IMR-90 (cell line): Measurements from ENCODE around the gene PYGO2. TPM values are rescaled to one million over a fixed set of nuclear protein-coding genes. Genes with fewer than 3 reads are reported as not detected.
A peak's percentile ranks its signal among the peaks of the same experiment; 100 is the strongest.

Experiments used
- ATAC-seq: fragments of 200-7000 bp; cut with Tn5 transposase; 2 replicates; pipeline ENCODE4 v1.9.1; 2020; ENCODE audit warnings: low read depth, mild to moderate bottlenecking, moderate library complexity
- BruUV-seq: library from RNA; stranded (reverse); fragments of 400-500 nt; replicated peaks from 2 replicates; lab custom pipeline; 2021; lab: Mats Ljungman, UMichigan
- CTCF ChIA-PET: fragments of 300-600 bp; formaldehyde crosslinking; extraction: SDS; loops from one replicate; lab custom pipeline; 2021; ENCODE audit warnings: antibody characterized with exemption; lab: Yijun Ruan, JAX
- POLR2A ChIA-PET: fragments of 300-600 bp; sonication (Branson Sonifier 250); formaldehyde crosslinking; loops from one replicate; lab custom pipeline; 2022; ENCODE audit warnings: antibody characterized with exemption; ENCODE audit not compliant: unreplicated experiment; lab: Charles Lee
- DNase-seq: peaks from one replicate; pipeline ENCODE4 v3.0.0; 2013
- H2AFZ ChIP-seq: replicated peaks from 2 replicates; pipeline ENCODE3; 2013; ENCODE audit warnings: low read length, mild to moderate bottlenecking; ENCODE audit not compliant: poor library complexity
- H2AK5ac ChIP-seq: 2 replicates; pipeline ENCODE4 v1.6.1; 2013; ENCODE audit warnings: low read depth, low read length, inconsistent platforms
- H2AK9ac ChIP-seq: replicated peaks from 2 replicates; pipeline ENCODE3; 2013; ENCODE audit warnings: mild to moderate bottlenecking, low read depth, low read length, moderate library complexity; ENCODE audit not compliant: poor library complexity
- H2BK120ac ChIP-seq: 2 replicates; pipeline ENCODE4 v1.6.1; 2013; ENCODE audit warnings: low read depth, low read length, inconsistent platforms
- H2BK15ac ChIP-seq: 3 replicates; pipeline ENCODE4 v1.6.1; 2013; ENCODE audit warnings: low read depth, low read length, inconsistent platforms
- H2BK20ac ChIP-seq: 2 replicates; pipeline ENCODE4 v1.6.1; 2013; ENCODE audit warnings: low read depth, mild to moderate bottlenecking, inconsistent platforms, low read length, moderate library complexity
- H2BK5ac ChIP-seq: 2 replicates; pipeline ENCODE4 v1.6.1; 2013; ENCODE audit warnings: mild to moderate bottlenecking, low read depth, low read length, inconsistent platforms; ENCODE audit not compliant: poor library complexity, severe bottlenecking
- H3K14ac ChIP-seq: replicated peaks from 2 replicates; pipeline ENCODE4 v1.6.1; 2013; ENCODE audit warnings: low read depth, low read length, inconsistent platforms
- H3K18ac ChIP-seq: 2 replicates; pipeline ENCODE4 v1.6.1; 2013; ENCODE audit warnings: low read depth, low read length, control low read depth
- H3K23ac ChIP-seq: 2 replicates; pipeline ENCODE4 v1.6.1; 2013; ENCODE audit warnings: low read depth, low read length, inconsistent platforms
- H3K27ac ChIP-seq: 2 replicates; pipeline ENCODE4 v1.5.1; 2013; ENCODE audit warnings: mild to moderate bottlenecking, control low read depth, low read length; ENCODE audit not compliant: insufficient read depth
- H3K27me3 ChIP-seq: 2 replicates; pipeline ENCODE4 v1.6.1; 2013; ENCODE audit warnings: low read length; ENCODE audit not compliant: control insufficient read depth, insufficient read depth
- H3K36me3 ChIP-seq: 2 replicates; pipeline ENCODE4 v1.6.1; 2013; ENCODE audit warnings: low read length, mixed read lengths; ENCODE audit not compliant: control insufficient read depth, insufficient read depth
- H3K4ac ChIP-seq: 2 replicates; pipeline ENCODE4 v1.6.1; 2013; ENCODE audit warnings: low read depth, low read length, inconsistent platforms
- H3K4me1 ChIP-seq: 2 replicates; pipeline ENCODE4 v1.6.1; 2013; ENCODE audit warnings: low read length, mixed read lengths; ENCODE audit not compliant: control insufficient read depth, insufficient read depth
- H3K4me2 ChIP-seq: 2 replicates; pipeline ENCODE4 v1.6.1; 2013; ENCODE audit warnings: low read depth, mild to moderate bottlenecking, control low read depth, low read length, moderate library complexity
- H3K4me3 ChIP-seq: 2 replicates; pipeline ENCODE4 v1.5.1; 2013; ENCODE audit warnings: low read depth, mild to moderate bottlenecking, control low read depth, low read length, moderate library complexity; ENCODE audit not compliant: insufficient read depth
- H3K56ac ChIP-seq: 2 replicates; pipeline ENCODE4 v1.6.1; 2013; ENCODE audit warnings: low read length, inconsistent platforms; ENCODE audit not compliant: insufficient read depth; ENCODE audit errors: extremely low read depth
- H3K79me1 ChIP-seq, 2 experiments: 2 replicates each; pipeline ENCODE4 v1.6.1; 2013; ENCODE audit warnings: low read length in 2 of 2, inconsistent platforms in 1 of 2, low read depth in 1 of 2
- H3K9ac ChIP-seq: 2 replicates; pipeline ENCODE4 v1.6.1; 2013; ENCODE audit warnings: low read depth, low read length, control low read depth
- H3K9me1 ChIP-seq: 2 replicates; pipeline ENCODE4 v1.6.1; 2013; ENCODE audit warnings: low read length, inconsistent platforms; ENCODE audit not compliant: insufficient read depth
- H3K9me3 ChIP-seq: 2 replicates; pipeline ENCODE4 v1.6.1; 2013; ENCODE audit warnings: low read length; ENCODE audit not compliant: control insufficient read depth, insufficient read depth
- H4K20me1 ChIP-seq: 2 replicates; pipeline ENCODE4 v1.6.1; 2013; ENCODE audit warnings: low read length, inconsistent platforms; ENCODE audit not compliant: insufficient read depth
- H4K5ac ChIP-seq: 2 replicates; pipeline ENCODE4 v1.6.1; 2013; ENCODE audit warnings: mild to moderate bottlenecking, low read depth, low read length, control low read depth
- H4K8ac ChIP-seq, 2 experiments: 2 replicates each; pipeline ENCODE4 v1.6.1; 2013; ENCODE audit warnings: low read depth in 2 of 2, low read length in 2 of 2, control low read depth in 1 of 2, inconsistent platforms in 1 of 2
- H4K91ac ChIP-seq: 2 replicates; pipeline ENCODE4 v1.6.1; 2013; ENCODE audit warnings: low read depth, low read length, inconsistent platforms; ENCODE audit not compliant: insufficient read depth
- CHD1 ChIP-seq: IDR thresholded peaks from 2 replicates; pipeline ENCODE4 v1.6.1; 2012; ENCODE audit warnings: low read depth, low read length, improper control_type of control experiment
- MXI1 ChIP-seq: IDR thresholded peaks from 2 replicates; pipeline ENCODE4 v1.6.1; 2012; ENCODE audit warnings: low read depth, mild to moderate bottlenecking, low read length, moderate library complexity, borderline replicate concordance
- NFE2L2 ChIP-seq: fragments of 150-350 bp; IDR thresholded peaks from 2 replicates; pipeline ENCODE4 v1.6.1; 2016; ENCODE audit warnings: low read depth, mild to moderate bottlenecking, low read length
- RAD21 ChIP-seq: IDR thresholded peaks from 2 replicates; pipeline ENCODE4 v1.6.1; 2012; ENCODE audit warnings: low read length, improper control_type of control experiment
- RFX5 ChIP-seq: IDR thresholded peaks from 2 replicates; pipeline ENCODE4 v1.8.0; 2012; ENCODE audit warnings: low read depth, mild to moderate bottlenecking, low read length, moderate library complexity
- SMC3 ChIP-seq: fragments of 150-350 bp; IDR thresholded peaks from 2 replicates; pipeline ENCODE4 v1.6.1; 2016; ENCODE audit warnings: low read depth, mild to moderate bottlenecking, antibody characterized with exemption, low read length, moderate library complexity
- WGBS, 2 experiments: methylation state at CpG; one replicate each; pipeline versions ENCODE4 v1.1.5 to v1.1.7; 2013; ENCODE audit warnings: missing lambda C conversion rate in 2 of 2; ENCODE audit not compliant: insufficient read length in 1 of 2; ENCODE audit errors: extremely low coverage in 2 of 2; 5-methylcytosine and 5-hydroxymethylcytosine counted together
- dilution Hi-C: fragments of 300-500 bp; cut with HindIII; formaldehyde crosslinking; loops from one replicate; pipeline ENCODE4 v1.14.3; 2018; ENCODE audit warnings: low sequenced_read_pairs; ENCODE audit not compliant: unreplicated experiment
- in situ Hi-C: fragments of 300-500 bp; cut with MboI; formaldehyde crosslinking; loops from 3 replicates; pipeline ENCODE4 v1.14.3; 2019; ENCODE audit warnings: low sequenced_read_pairs, inconsistent platforms, mixed read lengths
- intact Hi-C: fragments of 100-400 bp; cut with micrococcal nuclease; formaldehyde crosslinking; loops from 2 replicates; pipeline ENCODE4 v1.10.0; 2022
- polyA plus RNA-seq, 3 experiments: library from polyadenylated mRNA; depleted of rRNA; stranded (reverse); fragments of >200 nt; gene quantifications; 2 replicates each; pipeline ENCODE4 v1.2.3, GENCODE V29; 2012; ENCODE audit warnings: low replicate concordance in 1 of 3
- total RNA-seq: library from RNA; depleted of rRNA; stranded (reverse); fragments of >200 nt; gene quantifications from 2 replicates; pipeline ENCODE4 v1.2.3, GENCODE V29; 2012
- TF ChIP-seq, protein P1 (sequence below): fragments of 150-350 bp; IDR thresholded peaks from 2 replicates; pipeline ENCODE4 v1.6.1; 2016; ENCODE audit warnings: low read depth, mild to moderate bottlenecking, low read length, moderate library complexity, borderline replicate concordance
- TF ChIP-seq, protein P2 (sequence below): fragments of 150-350 bp; IDR thresholded peaks from 2 replicates; pipeline ENCODE4 v1.6.1; 2017; ENCODE audit warnings: mild to moderate bottlenecking, antibody characterized with exemption, low read length, low read depth
- TF ChIP-seq, protein P3 (sequence below): conservative IDR thresholded peaks from 2 replicates; pipeline ENCODE4 v1.5.1; 2012; ENCODE audit warnings: mild to moderate bottlenecking, low read depth, low read length, improper control_type of control experiment

Gene PYGO2
- total and polyA plus RNA-seq, 2 of the 4 experiments (the other 2 are of a cell fraction), result 5.4 to 14.8 TPM

DNA sequence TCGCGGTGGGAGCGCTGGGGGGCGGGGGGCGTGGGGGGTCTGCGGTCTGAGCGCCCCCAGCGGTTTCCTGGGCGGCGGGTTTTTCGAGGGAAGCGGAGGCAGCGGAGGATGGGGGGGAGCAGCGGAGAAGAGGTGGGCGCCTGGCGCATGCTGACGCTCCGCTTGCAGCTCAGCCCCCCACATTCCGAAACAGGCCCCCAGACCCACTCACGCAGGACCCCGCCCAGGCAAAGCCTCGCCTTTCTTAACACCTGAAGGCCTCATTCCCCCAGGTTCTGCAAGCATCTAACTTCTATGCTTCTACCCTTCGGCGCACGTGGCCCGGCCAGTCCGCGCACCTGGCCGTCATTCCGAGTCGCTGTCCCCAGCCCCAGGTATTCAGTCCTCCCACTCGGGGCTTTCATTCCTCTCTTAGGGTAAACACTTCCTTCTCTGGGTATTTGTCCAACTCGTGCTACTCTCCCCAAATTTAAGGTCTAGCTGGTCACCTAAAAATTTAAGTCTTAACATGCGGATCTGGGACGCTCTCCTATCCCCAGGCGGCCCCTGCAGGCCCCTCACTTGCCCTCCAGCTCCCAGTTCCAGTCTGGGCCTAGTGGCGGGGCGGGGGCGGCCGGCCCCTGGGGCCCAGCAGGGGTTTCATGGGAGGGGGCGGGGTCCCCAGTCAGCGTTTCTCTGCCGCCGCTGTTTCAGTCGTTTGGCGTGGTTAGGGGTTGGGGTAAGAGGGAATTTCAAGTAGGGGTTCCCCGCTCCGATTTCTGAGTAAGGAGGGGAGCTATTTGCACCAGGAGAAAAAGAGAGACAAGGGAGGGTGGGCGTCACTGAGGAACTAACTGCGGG is 38.2 kb upstream of the PYGO2 start:
- no peaks in the 10 kb centered on the region for H3K36me3 ChIP-seq
- H2BK20ac ChIP-seq, result peak overlapping the region; percentile 11; the same call in 1 of the 2 replicates
- H3K4me2 ChIP-seq, result peak overlapping the region; percentile 100
- peak overlapping the region; percentile 15 for H3K14ac ChIP-seq
- BruUV-seq, result no TSS peak
- peak overlapping the region; percentile 85 for H2BK5ac ChIP-seq
- peak overlapping the region; percentile 75 for H3K4me3 ChIP-seq
- peaks cover 14 to 39% of the 10 kb centered on the region in 2 experiments for H3K79me1 ChIP-seq
- H4K5ac ChIP-seq, result peak overlapping the region; percentile 90
- peak overlapping the region; percentile 69 for H4K91ac ChIP-seq
- no peaks in the 10 kb centered on the region for H4K20me1 ChIP-seq
- no peak for TF ChIP-seq RAD21
- TF ChIP-seq CHD1, result no peak
- TF ChIP-seq, protein P1, sequence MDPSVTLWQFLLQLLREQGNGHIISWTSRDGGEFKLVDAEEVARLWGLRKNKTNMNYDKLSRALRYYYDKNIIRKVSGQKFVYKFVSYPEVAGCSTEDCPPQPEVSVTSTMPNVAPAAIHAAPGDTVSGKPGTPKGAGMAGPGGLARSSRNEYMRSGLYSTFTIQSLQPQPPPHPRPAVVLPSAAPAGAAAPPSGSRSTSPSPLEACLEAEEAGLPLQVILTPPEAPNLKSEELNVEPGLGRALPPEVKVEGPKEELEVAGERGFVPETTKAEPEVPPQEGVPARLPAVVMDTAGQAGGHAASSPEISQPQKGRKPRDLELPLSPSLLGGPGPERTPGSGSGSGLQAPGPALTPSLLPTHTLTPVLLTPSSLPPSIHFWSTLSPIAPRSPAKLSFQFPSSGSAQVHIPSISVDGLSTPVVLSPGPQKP, result no peak
- no peak for TF ChIP-seq MXI1
- TF ChIP-seq, protein P2, sequence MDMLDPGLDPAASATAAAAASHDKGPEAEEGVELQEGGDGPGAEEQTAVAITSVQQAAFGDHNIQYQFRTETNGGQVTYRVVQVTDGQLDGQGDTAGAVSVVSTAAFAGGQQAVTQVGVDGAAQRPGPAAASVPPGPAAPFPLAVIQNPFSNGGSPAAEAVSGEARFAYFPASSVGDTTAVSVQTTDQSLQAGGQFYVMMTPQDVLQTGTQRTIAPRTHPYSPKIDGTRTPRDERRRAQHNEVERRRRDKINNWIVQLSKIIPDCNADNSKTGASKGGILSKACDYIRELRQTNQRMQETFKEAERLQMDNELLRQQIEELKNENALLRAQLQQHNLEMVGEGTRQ, result no peak
- no peak for TF ChIP-seq NFE2L2
- TF ChIP-seq RFX5, result no peak
- TF ChIP-seq, protein P3, sequence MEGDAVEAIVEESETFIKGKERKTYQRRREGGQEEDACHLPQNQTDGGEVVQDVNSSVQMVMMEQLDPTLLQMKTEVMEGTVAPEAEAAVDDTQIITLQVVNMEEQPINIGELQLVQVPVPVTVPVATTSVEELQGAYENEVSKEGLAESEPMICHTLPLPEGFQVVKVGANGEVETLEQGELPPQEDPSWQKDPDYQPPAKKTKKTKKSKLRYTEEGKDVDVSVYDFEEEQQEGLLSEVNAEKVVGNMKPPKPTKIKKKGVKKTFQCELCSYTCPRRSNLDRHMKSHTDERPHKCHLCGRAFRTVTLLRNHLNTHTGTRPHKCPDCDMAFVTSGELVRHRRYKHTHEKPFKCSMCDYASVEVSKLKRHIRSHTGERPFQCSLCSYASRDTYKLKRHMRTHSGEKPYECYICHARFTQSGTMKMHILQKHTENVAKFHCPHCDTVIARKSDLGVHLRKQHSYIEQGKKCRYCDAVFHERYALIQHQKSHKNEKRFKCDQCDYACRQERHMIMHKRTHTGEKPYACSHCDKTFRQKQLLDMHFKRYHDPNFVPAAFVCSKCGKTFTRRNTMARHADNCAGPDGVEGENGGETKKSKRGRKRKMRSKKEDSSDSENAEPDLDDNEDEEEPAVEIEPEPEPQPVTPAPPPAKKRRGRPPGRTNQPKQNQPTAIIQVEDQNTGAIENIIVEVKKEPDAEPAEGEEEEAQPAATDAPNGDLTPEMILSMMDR, result no peak
- no peak for TF ChIP-seq SMC3
- peak overlapping the region; percentile 22; the same call in 1 of the 3 replicates for H2BK15ac ChIP-seq
- peak overlapping the region; percentile 12 to 90 for H4K8ac ChIP-seq
- no peaks in the 10 kb centered on the region for H3K27me3 ChIP-seq
- H2AK5ac ChIP-seq, result peak overlapping the region; percentile 90
- intact Hi-C loops (loop anchor here (2.0 to 5.0 kb wide), 3 partner anchors 39 to 63 kb away; partner anchors contain the start of genes ADAM15, PMVK and PYGO2), in situ Hi-C loops (no loop called here), dilution Hi-C loops (no loop called here)
- CTCF ChIA-PET, result interaction anchor here (0.9 to 2.1 kb wide), 10 partner anchors 18 to 519 kb away, joined by 3 to 11 read pairs (median 4); partner anchors contain the start of genes PBXIP1, PYGO2 and SHC1
- H2AFZ ChIP-seq, result peak overlapping the region; percentile 78
- no peaks in the 10 kb centered on the region for H3K9me3 ChIP-seq
- H3K4me1 ChIP-seq, result peaks cover 15% of the 10 kb centered on the region
- DNase-seq (no peak), ATAC-seq (no peak)
- WGBS, 2 experiments, result 5% methylated on average over 10 of the region's 50 CpGs; no CpG with 5 or more reads in 1 of the 2 experiments
- POLR2A ChIA-PET, result interaction anchor here (0.6 kb wide), 1 partner anchor 274 kb away, joined by 3 read pairs; the partner anchor contains the start of gene CLK2
- H3K4ac ChIP-seq, result peak overlapping the region; percentile 85
- H2AK9ac ChIP-seq, result peak overlapping the region; percentile 98
- peak overlapping the region; percentile 91 for H3K27ac ChIP-seq
- H3K9me1 ChIP-seq, result peaks cover 7% of the 10 kb centered on the region
- H3K23ac ChIP-seq, result peak overlapping the region; percentile 76
- peak overlapping the region; percentile 94 for H3K9ac ChIP-seq
- peak overlapping the region; percentile 78; the same call in 1 of the 2 replicates for H2BK120ac ChIP-seq
- H3K18ac ChIP-seq, result peak overlapping the region; percentile 95
- no peak overlapping the region; the same call in 1 of the 2 replicates for H3K56ac ChIP-seq
